Measurements from ENCODE around the gene XPNPEP2.

The XPNPEP2 gene

GRCh38 chrX:129797251-129797906, 58.6 kb downstream of the XPNPEP2 start:
- no peak for TF ChIP-seq CTCF (IDR thresholded peaks at IDR 0.05; ENCODE audit: borderline replicate concordance, insufficient read depth, low read depth, low read length)

GRCh38 chrX:129798456-129798855, 59.7 kb downstream of the XPNPEP2 start:
- TF ChIP-seq CTCF (IDR thresholded peaks at IDR 0.05; ENCODE audit: borderline replicate concordance, insufficient read depth, low read depth, low read length), result no peak
- no peak overlapping the region for H3K4me3 ChIP-seq (ENCODE audit: low read depth, low read length)

More at GRCh38 chrX:129797251-129797906, 58.6 kb downstream of the XPNPEP2 start:
- no peak overlapping the region for H3K4me3 ChIP-seq (ENCODE audit: low read depth, low read length)

- no peak for TF ChIP-seq CTCF (IDR thresholded peaks at IDR 0.05; ENCODE audit: borderline replicate concordance, insufficient read depth, low read depth, low read length)
- no peak overlapping the region for H3K4me3 ChIP-seq (ENCODE audit: low read depth, low read length)
These were observed 60.1 kb downstream of the XPNPEP2 start for GRCh38 chrX:129798888-129799287.

- H3K4me3 ChIP-seq (ENCODE audit: low read depth, low read length), result no peak overlapping the region
- no peak for TF ChIP-seq CTCF (IDR thresholded peaks at IDR 0.05; ENCODE audit: borderline replicate concordance, insufficient read depth, low read depth, low read length)
These were observed 61.4 kb downstream of the XPNPEP2 start for GRCh38 chrX:129800186-129800585.

- no peak for TF ChIP-seq CTCF (IDR thresholded peaks at IDR 0.05; ENCODE audit: borderline replicate concordance, insufficient read depth, low read depth, low read length)
- H3K4me3 ChIP-seq (ENCODE audit: low read depth, low read length), result no peak overlapping the region
These were observed 64.1 kb downstream of the XPNPEP2 start for GRCh38 chrX:129802863-129803262.

GRCh38 chrX:129804806-129805205, 66.0 kb downstream of the XPNPEP2 start:
- no peak for TF ChIP-seq CTCF (IDR thresholded peaks at IDR 0.05; ENCODE audit: borderline replicate concordance, insufficient read depth, low read depth, low read length)

DNA sequence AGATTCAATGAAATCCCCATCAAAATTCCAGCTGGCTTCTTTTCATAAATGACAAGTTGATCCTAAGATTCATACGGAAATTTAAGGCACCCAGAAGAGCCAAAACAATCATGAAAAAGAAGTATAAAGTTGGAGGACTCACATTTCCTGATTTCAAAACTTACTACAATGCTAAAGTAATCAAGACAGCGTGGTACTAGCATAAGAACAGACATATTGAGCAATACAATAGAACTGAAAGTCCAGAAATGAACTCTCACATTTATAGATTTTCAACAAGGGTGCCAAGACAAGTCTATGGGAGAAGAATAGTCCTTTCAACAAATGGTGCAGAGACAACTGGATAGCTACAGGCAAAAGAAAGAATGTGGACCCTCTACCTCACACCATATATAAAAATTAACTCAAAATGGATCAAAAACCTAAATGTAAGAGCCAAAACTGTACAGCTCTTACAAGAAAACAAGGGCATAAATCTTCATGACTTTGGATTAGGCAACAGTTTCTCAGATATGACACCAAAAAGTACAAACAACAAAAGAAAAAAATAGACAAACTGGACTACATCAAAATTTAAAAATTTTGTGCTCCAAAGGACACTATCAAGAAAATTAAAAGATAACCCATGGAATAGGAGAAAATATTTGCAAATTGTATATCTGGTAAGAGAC, 69.5 kb downstream of the XPNPEP2 start:
- H3K4me3 ChIP-seq (ENCODE audit: low read depth, low read length), result no peak overlapping the region
- TF ChIP-seq CTCF (IDR thresholded peaks at IDR 0.05; ENCODE audit: borderline replicate concordance, insufficient read depth, low read depth, low read length), result no peak

More at GRCh38 chrX:129804806-129805205, 66.0 kb downstream of the XPNPEP2 start:
- no peak overlapping the region for H3K4me3 ChIP-seq (ENCODE audit: low read depth, low read length)

Measured in GM12875 (cell line).